Measurements from ENCODE around the gene NAA35. TPM values are rescaled to one million over a fixed set of nuclear protein-coding genes. Genes with fewer than 3 reads are reported as not detected.

Gene NAA35
- total RNA-seq, 4 donors from 2014 or later = 16.4 to 20.8 (median 18.1) TPM

- no peak for DNase-seq (ENCODE audit: extremely low spot score)
- no peaks in the 10 kb centered on the region for H3K27me3 ChIP-seq
- H3K27ac ChIP-seq (replicated peaks in 1 of 4) = no peak overlapping the region
- WGBS = 93% methylated on average over 16 of the region's 16 CpGs
- no peaks in the 10 kb centered on the region for H3K9me3 ChIP-seq
- no peak for TF ChIP-seq EP300 (IDR thresholded peaks at IDR 0.05)
- TF ChIP-seq POLR2AphosphoS5 (IDR thresholded peaks at IDR 0.05) = no peak
- TF ChIP-seq POLR2A (IDR thresholded peaks at IDR 0.05; ENCODE audit: low read depth) = no peak
- TF ChIP-seq, protein P1, sequence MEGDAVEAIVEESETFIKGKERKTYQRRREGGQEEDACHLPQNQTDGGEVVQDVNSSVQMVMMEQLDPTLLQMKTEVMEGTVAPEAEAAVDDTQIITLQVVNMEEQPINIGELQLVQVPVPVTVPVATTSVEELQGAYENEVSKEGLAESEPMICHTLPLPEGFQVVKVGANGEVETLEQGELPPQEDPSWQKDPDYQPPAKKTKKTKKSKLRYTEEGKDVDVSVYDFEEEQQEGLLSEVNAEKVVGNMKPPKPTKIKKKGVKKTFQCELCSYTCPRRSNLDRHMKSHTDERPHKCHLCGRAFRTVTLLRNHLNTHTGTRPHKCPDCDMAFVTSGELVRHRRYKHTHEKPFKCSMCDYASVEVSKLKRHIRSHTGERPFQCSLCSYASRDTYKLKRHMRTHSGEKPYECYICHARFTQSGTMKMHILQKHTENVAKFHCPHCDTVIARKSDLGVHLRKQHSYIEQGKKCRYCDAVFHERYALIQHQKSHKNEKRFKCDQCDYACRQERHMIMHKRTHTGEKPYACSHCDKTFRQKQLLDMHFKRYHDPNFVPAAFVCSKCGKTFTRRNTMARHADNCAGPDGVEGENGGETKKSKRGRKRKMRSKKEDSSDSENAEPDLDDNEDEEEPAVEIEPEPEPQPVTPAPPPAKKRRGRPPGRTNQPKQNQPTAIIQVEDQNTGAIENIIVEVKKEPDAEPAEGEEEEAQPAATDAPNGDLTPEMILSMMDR (IDR thresholded peaks at IDR 0.05) = no peak
- H3K4me3 ChIP-seq = no peak overlapping the region
- H3K36me3 ChIP-seq = no peaks in the 10 kb centered on the region
- intact Hi-C loops (cut with DNase I) = no loop called here
- H3K4me1 ChIP-seq = no peaks in the 10 kb centered on the region
Measured at GRCh38 chr9:86062845-86063693, 122.1 kb downstream of the NAA35 start.

- H3K36me3 ChIP-seq = no peaks in the 10 kb centered on the region
- TF ChIP-seq POLR2A (IDR thresholded peaks at IDR 0.05; ENCODE audit: low read depth) (no peak), POLR2AphosphoS5 (IDR thresholded peaks at IDR 0.05) (no peak), EP300 (IDR thresholded peaks at IDR 0.05) (no peak)
- TF ChIP-seq, protein P1 (IDR thresholded peaks at IDR 0.05) = no peak
- H3K4me3 ChIP-seq = no peak overlapping the region
- WGBS = 78% methylated on average over 2 of the region's 2 CpGs
- H3K27me3 ChIP-seq = no peaks in the 10 kb centered on the region
- intact Hi-C loops (cut with DNase I) = no loop called here
- no peak overlapping the region for H3K27ac ChIP-seq (replicated peaks in 1 of 4)
- no peak for DNase-seq (ENCODE audit: extremely low spot score)
- no peaks in the 10 kb centered on the region for H3K4me1 ChIP-seq
- H3K9me3 ChIP-seq = no peaks in the 10 kb centered on the region
Measured at GRCh38 chr9:86064220-86064619, 123.3 kb downstream of the NAA35 start.

- WGBS = 72% methylated on average over 7 of the region's 7 CpGs
Measured at GRCh38 chr9:86069206-86069869, 128.4 kb downstream of the NAA35 start.

More at GRCh38 chr9:86069206-86069869, 128.4 kb downstream of the NAA35 start:
- TF ChIP-seq POLR2AphosphoS5 (IDR thresholded peaks at IDR 0.05) (no peak), EP300 (IDR thresholded peaks at IDR 0.05) (no peak), POLR2A (IDR thresholded peaks at IDR 0.05; ENCODE audit: low read depth) (no peak)
- TF ChIP-seq, protein P1 (IDR thresholded peaks at IDR 0.05) = no peak
- no peak for DNase-seq (ENCODE audit: extremely low spot score)
- no peaks in the 10 kb centered on the region for H3K36me3 ChIP-seq
- intact Hi-C loops (cut with DNase I) = no loop called here
- no peaks in the 10 kb centered on the region for H3K4me1 ChIP-seq
- H3K27me3 ChIP-seq = no peaks in the 10 kb centered on the region
- no peak overlapping the region for H3K27ac ChIP-seq (replicated peaks in 1 of 4)
- H3K9me3 ChIP-seq = no peaks in the 10 kb centered on the region
- H3K4me3 ChIP-seq = no peak overlapping the region

Other genes starting within 250 kb of the NAA35 start
- gene AGTPBP1, start 199.2 kb upstream of the NAA35 start, total RNA-seq = 10 to 100 TPM; 15.9 to 25.3 (median 24.1) TPM
- gene GOLM1, start 158.4 kb downstream of the NAA35 start, total RNA-seq = 1 to 10 TPM; 2.9 to 8.6 (median 7.6) TPM